Effector memory CD4-positive, alpha-beta T cell (primary cell): Measurements from ENCODE around the gene YJU2.

Experiments
- DNase-seq, 3 donors: peaks; one replicate each; pipeline ENCODE4 v3.0.0-alpha.2; 2020
- H3K27ac ChIP-seq: 2 replicates; pipeline ENCODE4 v1.7.0; 2013; ENCODE audit warnings: mild to moderate bottlenecking, low read length, moderate library complexity; ENCODE audit not compliant: insufficient read depth, poor library complexity, severe bottlenecking
- H3K27me3 ChIP-seq: replicated peaks from 2 replicates; pipeline ENCODE4 v1.7.0; 2013; ENCODE audit warnings: mild to moderate bottlenecking, low read length; ENCODE audit not compliant: insufficient read depth, control insufficient read depth, poor library complexity, severe bottlenecking
- H3K36me3 ChIP-seq: 2 replicates; pipeline ENCODE4 v1.7.0; 2013; ENCODE audit warnings: mild to moderate bottlenecking, low read length, moderate library complexity; ENCODE audit not compliant: control insufficient read depth, insufficient read depth
- H3K4me1 ChIP-seq: 2 replicates; pipeline ENCODE4 v1.7.0; 2013; ENCODE audit warnings: low read length, mild to moderate bottlenecking; ENCODE audit not compliant: control insufficient read depth, insufficient read depth, poor library complexity, severe bottlenecking
- H3K4me3 ChIP-seq: 2 replicates; pipeline ENCODE4 v1.7.0; 2013; ENCODE audit warnings: low read length, low read depth, mild to moderate bottlenecking; ENCODE audit not compliant: insufficient read depth, poor library complexity, severe bottlenecking
- H3K9me3 ChIP-seq: 2 replicates; pipeline ENCODE4 v1.7.0; 2013; ENCODE audit warnings: mild to moderate bottlenecking, low read length, moderate library complexity; ENCODE audit not compliant: control insufficient read depth
- total RNA-seq, 3 donors: gene quantifications; one replicate each; lab custom pipeline; 2026; lab: John Stamatoyannopoulos, UW

Gene YJU2
- total RNA-seq = 41.2 to 43.2 (median 41.5) reads per million in 3 donors

- peak; percentile 97 to 99 (median 99) for DNase-seq
- Histone ChIP-seq H3K9me3 (peaks cover 3% of the 10 kb centered on the region), H3K36me3 (peaks cover 31% of the 10 kb centered on the region), H3K4me3 (peak within 1 kb of the TSS; percentile 97), H3K27me3 (no peaks in the 10 kb centered on the region), H3K4me1 (peaks cover 9% of the 10 kb centered on the region), H3K27ac (peak within 1 kb of the TSS; percentile 100)
Measured at GRCh38 chr19:4246767-4247593, at the start of gene YJU2. Gene YJU2, plus strand, starts transcription at chr19:4247080. Its CDS starts 67 bp downstream, at chr19:4247147.

GRCh38 chr19:4197228-4197624, 49.7 kb upstream of the YJU2 start:
- Histone ChIP-seq H3K9me3 (no peaks in the 10 kb centered on the region), H3K4me3 (no peak overlapping the region), H3K4me1 (no peaks in the 10 kb centered on the region), H3K27me3 (peaks cover 20% of the 10 kb centered on the region), H3K36me3 (no peaks in the 10 kb centered on the region), H3K27ac (no peak overlapping the region)
- DNase-seq = no peak

GRCh38 chr19:4197625-4198466, 49.0 kb upstream of the YJU2 start:
- peaks cover 20% of the 10 kb centered on the region for H3K27me3 ChIP-seq
- H3K4me1 ChIP-seq = no peaks in the 10 kb centered on the region
- no peaks in the 10 kb centered on the region for H3K36me3 ChIP-seq
- no peaks in the 10 kb centered on the region for H3K9me3 ChIP-seq
- H3K27ac ChIP-seq = no peak overlapping the region
- H3K4me3 ChIP-seq = no peak overlapping the region
- no peak for DNase-seq

DNA sequence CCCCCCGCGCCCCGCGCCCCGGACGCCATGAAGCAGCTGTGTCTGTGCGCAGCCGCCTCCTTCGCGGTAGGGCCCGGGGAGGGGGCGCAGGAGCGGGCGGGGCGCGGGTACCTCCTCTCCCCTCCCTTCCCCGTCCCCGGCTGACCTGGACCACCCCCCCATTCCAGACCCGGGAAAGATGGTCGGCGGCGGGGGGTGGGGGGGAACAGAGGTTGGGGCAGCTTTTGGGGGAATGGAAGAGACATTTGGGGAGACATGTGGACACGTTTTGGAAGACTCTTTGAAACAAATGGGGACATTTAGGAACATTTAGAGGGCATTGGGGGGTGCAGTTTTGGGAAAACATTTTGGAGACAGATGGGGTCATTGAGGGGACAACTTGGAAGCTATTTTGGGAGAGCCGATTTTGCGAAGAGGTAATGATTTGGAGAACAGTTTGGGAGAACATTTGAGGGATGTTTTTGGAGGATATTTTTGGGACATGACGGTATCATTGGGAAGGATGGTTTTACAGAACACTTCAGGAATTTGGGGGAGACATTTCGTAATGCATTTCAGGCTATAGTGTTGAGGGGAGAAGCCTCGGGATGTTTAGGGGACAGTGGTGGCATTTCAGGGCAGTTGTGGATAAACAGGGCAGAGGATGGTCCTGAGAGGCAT, 48.3 kb upstream of the YJU2 start:
- no peaks in the 10 kb centered on the region for H3K9me3 ChIP-seq
- H3K27me3 ChIP-seq = peaks cover 20% of the 10 kb centered on the region

DNA sequence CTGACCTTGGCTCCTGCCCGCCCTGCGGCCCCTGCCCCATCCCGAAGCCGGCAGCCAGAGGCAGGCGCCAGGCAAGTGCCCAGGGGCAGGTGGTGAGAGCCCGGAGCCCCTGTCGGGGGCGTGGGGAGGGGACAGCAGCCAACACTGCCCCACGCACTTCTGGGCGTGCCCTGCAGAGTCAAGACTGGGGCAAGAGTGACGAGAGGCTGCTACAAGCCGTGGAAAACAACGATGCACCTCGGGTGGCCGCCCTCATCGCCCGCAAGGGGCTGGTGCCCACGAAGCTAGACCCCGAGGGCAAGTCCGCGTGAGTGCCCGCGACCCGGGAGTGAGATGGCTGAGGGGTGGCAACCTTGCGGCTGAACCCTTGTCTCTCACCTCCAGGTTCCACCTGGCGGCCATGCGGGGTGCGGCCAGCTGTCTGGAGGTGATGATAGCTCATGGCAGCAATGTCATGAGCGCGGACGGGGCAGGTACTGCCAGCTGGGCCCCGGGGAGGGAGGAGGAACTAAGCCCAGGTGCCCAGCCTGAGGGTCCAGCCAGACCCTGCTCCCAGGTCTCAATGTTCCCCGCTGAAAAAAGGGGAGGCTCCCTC, 47.1 kb upstream of the YJU2 start:
- DNase-seq = no peak
- Histone ChIP-seq H3K27ac (no peak overlapping the region), H3K4me1 (no peaks in the 10 kb centered on the region), H3K4me3 (no peak overlapping the region), H3K27me3 (peaks cover 20% of the 10 kb centered on the region), H3K36me3 (no peaks in the 10 kb centered on the region), H3K9me3 (no peaks in the 10 kb centered on the region)

More for the DNA sequence above, 48.3 kb upstream of the YJU2 start:
- no peaks in the 10 kb centered on the region for H3K4me1 ChIP-seq
- H3K36me3 ChIP-seq = no peaks in the 10 kb centered on the region
- no peak overlapping the region for H3K4me3 ChIP-seq
- DNase-seq = no peak
- no peak overlapping the region for H3K27ac ChIP-seq

- Histone ChIP-seq H3K4me3 (no peak overlapping the region), H3K36me3 (no peaks in the 10 kb centered on the region), H3K9me3 (no peaks in the 10 kb centered on the region), H3K27me3 (peaks cover 15% of the 10 kb centered on the region), H3K27ac (no peak overlapping the region), H3K4me1 (no peaks in the 10 kb centered on the region)
- no peak for DNase-seq
Measured at GRCh38 chr19:4200940-4201542, 45.8 kb upstream of the YJU2 start.

- no peaks in the 10 kb centered on the region for H3K4me1 ChIP-seq
Measured at GRCh38 chr19:4201798-4202197, 45.1 kb upstream of the YJU2 start.

GRCh38 chr19:4206818-4207484, 39.9 kb upstream of the YJU2 start:
- no peaks in the 10 kb centered on the region for H3K9me3 ChIP-seq
- no peaks in the 10 kb centered on the region for H3K4me1 ChIP-seq
- H3K4me3 ChIP-seq = no peak overlapping the region
- H3K27ac ChIP-seq = no peak overlapping the region
- H3K36me3 ChIP-seq = no peaks in the 10 kb centered on the region
- DNase-seq = no peak
- H3K27me3 ChIP-seq = no peaks in the 10 kb centered on the region

More at GRCh38 chr19:4201798-4202197, 45.1 kb upstream of the YJU2 start:
- Histone ChIP-seq H3K9me3 (no peaks in the 10 kb centered on the region), H3K36me3 (no peaks in the 10 kb centered on the region), H3K4me3 (no peak overlapping the region), H3K27me3 (peaks cover 13% of the 10 kb centered on the region), H3K27ac (no peak overlapping the region)
- DNase-seq = no peak
